Cardiac muscle cell (in vitro differentiated cells and primary cell): ENCODE measurements around the gene ZFP36. TPM values are rescaled to one million over a fixed set of nuclear protein-coding genes. Genes with fewer than 3 reads are reported as not detected.

Experiments
- DNase-seq, 2 donors: peaks; one replicate each; pipeline versions ENCODE4 v3.0.0 to v3.0.0-alpha.2; 2010 to 2017; ENCODE audit warnings: low read depth in 1 of 2, low spot score in 1 of 2
- H3K27ac ChIP-seq: fragments of 200-600 bp; sonication (generic); 2 replicates; pipeline ENCODE4 v1.5.1; 2016
- H3K27me3 ChIP-seq: fragments of 200-600 bp; sonication (generic); 2 replicates; pipeline ENCODE4 v1.6.0; 2016; ENCODE audit warnings: control low read depth
- H3K36me3 ChIP-seq: fragments of 200-600 bp; sonication (generic); 2 replicates; pipeline ENCODE4 v1.5.1; 2016; ENCODE audit warnings: control low read depth
- H3K4me1 ChIP-seq: fragments of 200-600 bp; sonication (generic); 2 replicates; pipeline ENCODE4 v1.8.1; 2017; ENCODE audit warnings: low read depth, mild to moderate bottlenecking, mixed run types
- H3K4me3 ChIP-seq: fragments of 200-600 bp; sonication (generic); 2 replicates; pipeline ENCODE4 v1.5.1; 2016; ENCODE audit warnings: mild to moderate bottlenecking
- H3K9me3 ChIP-seq: fragments of 200-600 bp; sonication (generic); 2 replicates; pipeline ENCODE4 v1.5.1; 2017; ENCODE audit warnings: low read depth, mild to moderate bottlenecking, control low read depth
- CTCF ChIP-seq: IDR thresholded peaks from 2 replicates; pipeline ENCODE4 v1.5.1; 2012; ENCODE audit warnings: low read depth, mild to moderate bottlenecking, low read length
- polyA plus RNA-seq: library from polyadenylated mRNA; unstranded; fragments of >200 nt; fragmentation: Nextera tagmentation; extraction: Ambion mirVana; gene quantifications from 2 replicates; pipeline ENCODE4 v1.2.1, GENCODE V29; 2016
- total RNA-seq: library from RNA; depleted of rRNA; stranded (reverse); fragments of >200 nt; gene quantifications from 2 replicates; pipeline ENCODE4 v1.2.3, GENCODE V29; 2016

The ZFP36 gene
- total and polyA plus RNA-seq, 2 experiments from 2014 or later, result 14.6 to 53.4 TPM

- Histone ChIP-seq H3K4me1 (peaks cover 8% of the 10 kb centered on the region), H3K27me3 (no peaks in the 10 kb centered on the region), H3K4me3 (no peak overlapping the region), H3K27ac (no peak overlapping the region), H3K9me3 (no peaks in the 10 kb centered on the region), H3K36me3 (peaks cover 32% of the 10 kb centered on the region)
- TF ChIP-seq CTCF, result no peak
- no peak for DNase-seq
These were observed 18.0 kb upstream of the ZFP36 start for GRCh38 chr19:39388657-39389056.

- H3K36me3 ChIP-seq, result peaks cover 34% of the 10 kb centered on the region
- no peak for DNase-seq
- no peaks in the 10 kb centered on the region for H3K9me3 ChIP-seq
- peaks cover 8% of the 10 kb centered on the region for H3K4me1 ChIP-seq
- peak overlapping the region; percentile 94 for H3K27ac ChIP-seq
- H3K27me3 ChIP-seq, result no peaks in the 10 kb centered on the region
- no peak for TF ChIP-seq CTCF
- peak overlapping the region; percentile 92 for H3K4me3 ChIP-seq
These were observed 16.8 kb upstream of the ZFP36 start for GRCh38 chr19:39389631-39390414.

- peaks cover 8% of the 10 kb centered on the region for H3K4me1 ChIP-seq
- peaks cover 36% of the 10 kb centered on the region for H3K36me3 ChIP-seq
- no peaks in the 10 kb centered on the region for H3K27me3 ChIP-seq
- peak overlapping the region; percentile 92 for H3K4me3 ChIP-seq
- TF ChIP-seq CTCF, result no peak
- DNase-seq, result no peak
- peak overlapping the region; percentile 94 for H3K27ac ChIP-seq
- H3K9me3 ChIP-seq, result no peaks in the 10 kb centered on the region
These were observed 16.2 kb upstream of the ZFP36 start for GRCh38 chr19:39390451-39390750.

- Histone ChIP-seq H3K27ac (peak within 1 kb of the TSS; percentile 94), H3K9me3 (no peaks in the 10 kb centered on the region), H3K4me1 (peaks cover 8% of the 10 kb centered on the region), H3K36me3 (peaks cover 36% of the 10 kb centered on the region), H3K27me3 (no peaks in the 10 kb centered on the region), H3K4me3 (peak within 1 kb of the TSS; percentile 92)
- no peak for TF ChIP-seq CTCF
- peak; percentile 99 to 100 for DNase-seq
These were observed 15.8 kb upstream of the ZFP36 start, which contains the start of the genes MED29 and PAF1 for GRCh38 chr19:39390751-39391437. Gene MED29 (plus strand): TSS chr19:39391378. CDS start chr19:39391423, 45 bp downstream. Gene PAF1 (minus strand): TSS chr19:39391106. CDS start chr19:39390864, 242 bp downstream.

GRCh38 chr19:39397360-39398296 is 9.0 kb upstream of the ZFP36 start:
- peak; percentile 86 to 91 for DNase-seq
- Histone ChIP-seq H3K4me3 (no peak overlapping the region), H3K4me1 (peaks cover 11% of the 10 kb centered on the region), H3K27me3 (no peaks in the 10 kb centered on the region), H3K9me3 (no peaks in the 10 kb centered on the region), H3K27ac (peak overlapping the region; percentile 55), H3K36me3 (peaks cover 7% of the 10 kb centered on the region)
- peak; percentile 97 for TF ChIP-seq CTCF
